Measurements from ENCODE around the gene LIPC. TPM values are rescaled to one million over a fixed set of nuclear protein-coding genes. Genes with fewer than 3 reads are reported as not detected.

The LIPC gene
- total and polyA plus RNA-seq, 2 donors (not counting 3 experiments of a cell fraction or from before 2014, with no cell fraction given) = not detected

GRCh38 chr15:58529041-58529440, 97.2 kb downstream of the LIPC start:
- Histone ChIP-seq H3K9me3 (replicated peaks; ENCODE audit: control insufficient read depth, insufficient read depth, low read length) (no peaks in the 10 kb centered on the region), H4K20me1 (replicated peaks; ENCODE audit: control insufficient read depth, extremely low read depth, insufficient read depth, low read length) (no peaks in the 10 kb centered on the region), H3K9me1 (replicated peaks; ENCODE audit: control insufficient read depth, extremely low read depth, insufficient read depth, low read length) (no peaks in the 10 kb centered on the region), H3K79me2 (ENCODE audit: control insufficient read depth, insufficient read depth, low read length) (no peaks in the 10 kb centered on the region), H2AFZ (ENCODE audit: low read depth, low read length) (no peak overlapping the region), H3K27ac (ENCODE audit: insufficient read depth, low read depth, low read length) (no peak overlapping the region), H3K9ac (replicated peaks; ENCODE audit: extremely low read depth, insufficient read depth, low read length) (no peak overlapping the region), H3K4me3 (replicated peaks in 1 of 3; ENCODE audit: insufficient read depth in 1 of 3, low read depth in 1 of 3, low read length in 3 of 3) (no peak overlapping the region), H3K4me1 (ENCODE audit: control insufficient read depth, extremely low read depth, insufficient read depth, low read length) (no peaks in the 10 kb centered on the region), H3K27me3 (ENCODE audit: control insufficient read depth in 2 of 2, insufficient read depth in 2 of 2, low read length in 2 of 2) (peaks cover 0 to 3% of the 10 kb centered on the region in 2 experiments), H3K4me2 (ENCODE audit: insufficient read depth, low read length) (no peak overlapping the region), H3K36me3 (ENCODE audit: control insufficient read depth in 2 of 2, extremely low read depth in 1 of 2, insufficient read depth in 2 of 2, low read length in 2 of 2) (no peaks in the 10 kb centered on the region)
- peak; percentile 29 for DNase-seq (ENCODE audit: low read depth, low spot score)
- POLR2A ChIA-PET = no interaction called here
- BruUV-seq (replicated peaks) = no TSS peak
- CTCF ChIA-PET = interaction anchor here (1.6 kb wide), 1 partner anchor 18 kb away, joined by 5 read pairs; no protein-coding TSS in a partner anchor
- no peak for FAIRE-seq
- TF ChIP-seq MYC (IDR thresholded peaks at IDR 0.05; ENCODE audit: low read depth, low read length) (no peak), JUN (IDR thresholded peaks at IDR 0.05; ENCODE audit: borderline replicate concordance, insufficient read depth, insufficient read length, low read depth) (no peak), POLR2AphosphoS5 (IDR thresholded peaks at IDR 0.05; ENCODE audit: insufficient read depth, low read depth, low read length) (no peak), GATA2 (IDR thresholded peaks at IDR 0.05; ENCODE audit: insufficient read depth, insufficient read length, low read depth, low read length) (no peak), MAX (IDR thresholded peaks at IDR 0.05; ENCODE audit: insufficient read depth, insufficient read length) (no peak), POLR2A (IDR thresholded peaks at IDR 0.05; ENCODE audit: low read depth, low read length) (no peak), EZH2 (IDR thresholded peaks at IDR 0.05; ENCODE audit: borderline replicate concordance, low read depth, low read length, severe bottlenecking) (no peak), FOS (IDR thresholded peaks at IDR 0.05; ENCODE audit: borderline replicate concordance, insufficient read depth, low read length) (no peak)
- TF ChIP-seq, protein P1, sequence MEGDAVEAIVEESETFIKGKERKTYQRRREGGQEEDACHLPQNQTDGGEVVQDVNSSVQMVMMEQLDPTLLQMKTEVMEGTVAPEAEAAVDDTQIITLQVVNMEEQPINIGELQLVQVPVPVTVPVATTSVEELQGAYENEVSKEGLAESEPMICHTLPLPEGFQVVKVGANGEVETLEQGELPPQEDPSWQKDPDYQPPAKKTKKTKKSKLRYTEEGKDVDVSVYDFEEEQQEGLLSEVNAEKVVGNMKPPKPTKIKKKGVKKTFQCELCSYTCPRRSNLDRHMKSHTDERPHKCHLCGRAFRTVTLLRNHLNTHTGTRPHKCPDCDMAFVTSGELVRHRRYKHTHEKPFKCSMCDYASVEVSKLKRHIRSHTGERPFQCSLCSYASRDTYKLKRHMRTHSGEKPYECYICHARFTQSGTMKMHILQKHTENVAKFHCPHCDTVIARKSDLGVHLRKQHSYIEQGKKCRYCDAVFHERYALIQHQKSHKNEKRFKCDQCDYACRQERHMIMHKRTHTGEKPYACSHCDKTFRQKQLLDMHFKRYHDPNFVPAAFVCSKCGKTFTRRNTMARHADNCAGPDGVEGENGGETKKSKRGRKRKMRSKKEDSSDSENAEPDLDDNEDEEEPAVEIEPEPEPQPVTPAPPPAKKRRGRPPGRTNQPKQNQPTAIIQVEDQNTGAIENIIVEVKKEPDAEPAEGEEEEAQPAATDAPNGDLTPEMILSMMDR (IDR thresholded peaks at IDR 0.05; ENCODE audit: extremely low read depth in 1 of 2, insufficient read depth in 1 of 2, low read depth in 1 of 2, low read length in 2 of 2) = no peak
- intact Hi-C loops (cut with micrococcal nuclease) = no loop called here
- dilution Hi-C loops (cut with MboI; ENCODE audit: extremely low pct_ligation_motif_present, low sequenced_read_pairs) = no loop called here

All from endothelial cell of umbilical vein (primary cell).